ENCODE measurements around the gene UBALD2.
A peak's percentile ranks its signal among the peaks of the same experiment; 100 is the strongest.
"Not testable (repeated sequence)": the region's sequence is repeated elsewhere in the genome, so short reads cannot be mapped to it uniquely, and the experiment has no call there.

Gene UBALD2

DNA sequence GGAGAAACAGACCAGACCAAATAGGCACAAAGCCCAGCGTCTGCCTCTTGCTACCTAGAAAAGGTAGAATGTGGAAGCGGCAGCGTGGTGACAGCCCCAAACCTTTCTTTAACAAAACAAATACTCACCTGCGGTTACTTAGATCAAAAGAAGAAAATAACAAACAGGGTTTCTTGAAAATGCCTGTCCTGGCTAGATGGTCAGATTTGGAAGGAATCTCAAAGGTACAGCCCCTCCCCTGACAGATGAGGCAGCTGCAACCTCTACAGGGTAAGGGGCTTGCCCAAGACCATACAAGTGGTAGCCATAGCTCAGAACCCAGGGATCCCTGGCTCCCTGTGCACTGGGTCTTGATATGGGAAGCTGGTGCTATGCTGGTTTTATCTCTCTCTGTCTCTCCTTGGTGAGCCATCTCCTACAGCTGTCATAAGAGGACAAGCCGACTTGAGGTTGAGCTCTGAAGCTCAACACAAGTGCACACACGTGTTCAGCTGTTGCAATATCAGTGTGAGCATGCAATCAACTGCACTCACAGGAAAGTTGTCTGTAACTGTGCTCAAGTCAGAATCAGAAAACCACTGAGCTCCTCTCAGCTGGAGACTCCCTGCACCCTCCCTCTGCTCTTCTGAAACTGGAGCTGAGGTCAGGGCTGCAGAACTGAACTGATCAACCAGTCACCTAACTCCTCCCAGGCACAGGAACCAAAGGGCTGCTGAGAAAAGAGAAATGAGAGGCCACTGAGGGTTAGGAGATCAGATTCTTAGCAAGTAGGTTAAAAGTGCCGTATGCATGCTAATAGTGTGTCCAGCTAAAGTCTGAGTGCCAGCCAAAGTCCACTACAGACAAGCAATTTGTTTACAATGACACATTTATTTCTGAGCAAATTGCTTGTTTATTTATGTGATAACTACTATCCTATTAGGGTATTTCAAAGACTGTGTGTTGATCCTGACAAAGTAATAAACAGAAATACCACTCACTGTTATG is 18.8 kb upstream of the UBALD2 start:
- DNase-seq: peak; percentile 35

DNA sequence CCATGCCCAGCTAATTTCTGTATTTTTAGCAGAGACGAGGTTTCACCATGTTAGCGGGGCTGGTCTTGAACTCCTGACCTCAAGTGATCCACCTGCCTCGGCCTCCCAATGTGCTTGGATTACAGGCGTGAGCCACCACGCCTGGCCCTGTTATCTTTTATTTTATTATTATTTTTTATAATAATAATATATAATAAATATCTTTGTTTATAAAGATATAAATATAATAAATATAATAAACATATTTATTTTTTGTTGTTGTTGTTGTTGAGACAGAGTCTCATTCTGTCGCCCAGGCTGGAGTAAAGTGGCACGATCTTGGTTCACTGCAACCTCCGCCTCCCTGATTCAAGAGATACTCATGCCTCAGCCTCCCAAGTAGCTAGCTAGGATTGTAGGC is 17.8 kb upstream of the UBALD2 start:
- no peak for DNase-seq

DNA sequence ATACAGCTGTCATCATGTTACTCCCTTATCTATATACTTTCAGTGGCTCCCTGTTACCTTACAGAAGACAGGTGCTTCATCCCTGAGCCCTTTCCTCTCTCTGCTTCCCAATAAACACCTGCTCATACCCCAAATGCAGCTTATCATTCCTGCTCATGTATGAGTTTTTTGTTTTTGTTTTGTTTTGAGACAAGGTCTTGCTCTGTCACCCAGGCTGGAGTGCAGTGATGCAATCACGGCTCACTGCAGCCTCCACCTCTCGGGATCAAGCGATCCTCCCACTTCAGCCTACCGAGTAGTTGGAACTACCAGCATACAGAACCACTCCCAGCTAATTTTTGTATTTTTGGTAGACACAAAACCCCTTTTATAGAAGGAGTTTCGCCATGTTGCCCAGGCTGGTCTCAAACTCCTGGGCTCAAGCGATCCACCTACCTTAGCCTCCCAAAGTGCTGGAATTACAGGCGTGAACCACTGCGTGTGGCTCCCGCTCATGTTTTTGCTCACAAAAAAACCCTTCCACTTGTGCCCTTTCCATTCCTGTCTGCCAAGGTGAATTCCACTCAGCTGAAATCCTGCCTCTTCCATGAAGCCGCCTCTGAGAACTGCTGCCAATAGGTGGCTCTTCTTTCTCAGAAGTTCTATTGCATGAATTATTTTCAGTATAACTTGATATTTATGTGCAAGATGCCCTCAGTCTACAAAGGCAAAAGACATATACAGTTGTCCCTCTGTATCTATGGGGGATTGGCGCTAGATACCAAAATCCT is 16.9 kb upstream of the UBALD2 start:
- no peak for DNase-seq

DNA sequence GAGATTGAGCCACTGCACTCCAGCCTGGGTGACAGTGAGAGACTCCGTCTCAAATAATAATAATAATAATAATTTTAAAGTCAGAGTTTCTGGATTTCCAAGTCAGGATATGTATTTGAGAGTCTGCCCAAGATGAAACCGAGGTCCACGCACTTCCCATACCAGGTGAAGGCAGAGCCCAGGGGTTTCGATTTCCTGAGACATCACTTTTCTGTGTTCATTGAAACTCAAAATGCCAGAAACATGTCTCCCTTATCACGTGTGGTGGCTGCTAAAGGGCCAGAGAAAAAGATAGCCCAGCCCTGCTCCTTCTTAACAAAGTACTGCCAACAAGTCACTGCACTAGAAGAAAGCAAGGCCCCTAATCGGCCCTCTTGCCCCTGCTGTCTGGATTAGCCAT is 15.0 kb upstream of the UBALD2 start:
- no peak for DNase-seq

DNA sequence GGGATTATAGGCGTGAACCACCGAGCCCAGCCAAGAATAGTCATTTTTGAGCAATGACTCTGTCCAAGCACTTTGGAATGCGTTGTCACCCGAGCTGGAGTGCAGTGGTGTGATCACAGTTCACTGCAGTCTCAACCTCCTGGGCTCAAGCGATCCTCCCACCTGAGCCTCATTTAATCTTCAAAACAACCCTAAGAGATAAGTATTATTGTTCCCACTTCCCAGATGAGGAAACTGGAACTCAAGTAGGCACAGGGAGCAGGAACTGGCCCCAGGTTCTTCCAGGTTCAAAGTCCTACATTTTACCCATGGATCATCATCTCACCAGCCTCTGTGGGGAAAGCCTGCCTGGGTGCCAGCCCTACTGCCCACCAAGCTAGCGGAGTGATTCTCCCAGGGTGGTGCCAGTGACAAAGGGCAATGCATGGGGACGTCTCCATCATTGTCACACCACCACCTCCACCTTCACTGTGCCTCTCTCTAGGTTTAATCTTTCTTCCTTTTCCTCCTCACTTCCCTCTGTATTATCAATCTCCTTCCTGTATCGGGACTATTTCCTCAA is 13.6 kb upstream of the UBALD2 start:
- DNase-seq: no peak

DNA sequence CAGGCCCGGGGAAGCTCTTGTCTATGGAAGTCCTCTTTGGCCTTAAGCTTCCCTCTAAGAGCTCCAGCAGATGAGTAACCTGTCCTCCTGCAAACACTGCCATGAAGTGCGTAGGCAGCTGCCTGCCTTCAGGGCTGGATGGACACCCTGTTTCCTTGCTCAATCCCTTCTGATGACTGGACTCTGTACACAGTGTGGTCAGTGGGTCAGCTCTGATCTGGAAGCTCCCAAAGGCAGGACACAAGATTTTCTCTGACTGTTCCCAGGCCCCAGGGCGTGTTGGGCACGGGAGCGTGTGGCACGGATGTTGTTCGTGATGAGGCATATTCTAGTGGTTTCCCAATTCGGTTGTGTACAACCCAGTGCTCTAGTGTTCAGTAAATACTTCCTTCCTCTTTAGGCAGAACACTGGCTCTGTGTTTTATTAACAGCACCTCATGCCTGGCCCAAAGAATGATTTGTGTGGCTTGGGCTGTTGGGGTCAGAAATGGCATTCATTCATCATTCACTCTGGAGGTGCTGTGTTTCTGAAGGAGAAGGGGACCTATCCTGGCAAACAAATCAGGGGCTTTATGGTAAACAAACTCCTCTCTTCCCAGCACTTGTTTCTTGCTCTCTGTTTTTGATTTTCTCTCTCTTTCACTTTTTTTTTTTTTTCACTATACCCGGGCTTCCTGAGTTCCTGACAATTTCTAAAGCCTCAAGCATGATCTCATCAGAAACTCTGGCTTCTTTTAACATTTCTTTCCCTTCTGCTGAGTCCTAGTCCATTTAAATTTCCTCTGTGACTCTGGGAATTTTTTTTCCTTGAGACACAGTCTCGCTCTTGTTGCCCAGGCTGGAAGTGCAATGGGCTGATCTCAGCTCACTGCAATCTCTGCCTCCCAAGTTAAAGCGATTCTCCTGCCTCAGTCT is 12.9 kb upstream of the UBALD2 start:
- peak; percentile 98 for DNase-seq

DNA sequence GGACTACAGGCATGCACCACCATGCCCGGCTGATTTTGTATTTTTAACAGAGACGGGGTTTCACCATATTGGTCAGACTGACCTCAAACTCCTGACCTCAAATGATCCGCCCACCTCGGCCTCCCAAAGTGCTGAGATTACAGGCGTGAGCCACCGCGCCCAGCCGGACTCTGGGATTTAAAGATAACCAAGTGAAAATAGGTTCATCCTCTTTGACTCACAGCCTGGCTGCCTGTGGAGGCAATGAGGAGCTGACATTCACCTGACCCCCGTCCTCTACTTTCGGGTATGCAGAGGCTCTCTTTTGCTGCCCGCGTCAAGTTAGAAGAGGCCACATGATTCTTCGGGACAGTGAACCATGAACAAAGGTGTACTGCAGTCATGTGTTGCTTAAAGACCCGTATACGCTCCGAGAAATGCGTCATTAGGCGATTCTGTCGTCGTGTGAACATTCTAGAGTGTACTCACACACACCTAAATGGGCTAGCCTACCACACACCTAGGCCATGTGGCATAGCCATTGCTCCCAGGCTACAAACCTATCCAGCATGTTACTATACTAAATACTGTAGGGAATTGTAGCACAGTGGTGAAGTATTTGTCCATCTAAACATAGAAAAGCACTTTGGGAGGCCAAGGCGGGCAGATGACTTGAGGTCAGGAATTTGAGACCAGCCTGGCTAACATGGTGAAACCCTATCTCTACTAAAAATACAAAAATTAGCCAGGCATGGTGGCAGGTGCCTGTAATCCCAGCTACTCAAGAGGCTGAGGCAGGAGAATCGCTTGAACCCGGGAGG is 12.0 kb upstream of the UBALD2 start:
- DNase-seq: not testable (repeated sequence)

DNA sequence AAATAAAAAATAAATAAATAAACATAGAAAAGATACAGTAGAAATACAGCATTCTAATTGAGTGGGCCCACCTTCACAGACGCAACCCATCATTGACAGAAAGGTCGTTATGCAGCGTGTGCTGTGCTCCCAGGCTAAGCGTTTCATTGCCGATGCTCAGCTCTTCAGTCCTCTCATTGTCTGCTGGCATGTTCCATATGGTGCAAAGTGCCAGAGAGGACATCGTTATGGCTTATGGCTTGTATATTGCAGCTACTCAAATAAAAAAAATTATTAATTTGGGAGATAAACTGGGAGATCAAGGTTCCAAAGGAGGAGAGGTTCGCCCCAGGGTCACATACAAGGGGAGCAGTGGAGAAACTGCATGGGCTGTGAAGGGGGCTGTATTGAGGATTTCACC is 11.3 kb upstream of the UBALD2 start:
- DNase-seq: no peak

DNA sequence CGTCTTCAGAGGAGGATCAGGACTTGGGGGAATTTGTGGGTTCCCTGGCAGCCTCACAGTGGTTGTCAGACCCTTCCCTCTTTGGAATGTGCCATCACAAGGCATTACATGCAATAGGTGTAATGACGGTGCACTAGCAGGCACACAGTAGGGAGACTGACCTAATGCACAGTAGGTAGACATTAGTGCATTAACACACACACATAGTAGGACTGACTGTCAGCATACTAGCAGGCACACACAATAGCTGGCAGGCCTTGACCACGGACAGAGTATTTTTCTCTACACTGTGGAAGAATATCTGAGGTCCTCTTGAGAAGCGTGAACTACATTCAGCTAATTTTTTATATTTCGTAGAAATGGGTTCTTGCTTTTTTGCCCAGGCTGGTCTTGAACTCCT is 10.9 kb upstream of the UBALD2 start:
- DNase-seq: no peak

DNA sequence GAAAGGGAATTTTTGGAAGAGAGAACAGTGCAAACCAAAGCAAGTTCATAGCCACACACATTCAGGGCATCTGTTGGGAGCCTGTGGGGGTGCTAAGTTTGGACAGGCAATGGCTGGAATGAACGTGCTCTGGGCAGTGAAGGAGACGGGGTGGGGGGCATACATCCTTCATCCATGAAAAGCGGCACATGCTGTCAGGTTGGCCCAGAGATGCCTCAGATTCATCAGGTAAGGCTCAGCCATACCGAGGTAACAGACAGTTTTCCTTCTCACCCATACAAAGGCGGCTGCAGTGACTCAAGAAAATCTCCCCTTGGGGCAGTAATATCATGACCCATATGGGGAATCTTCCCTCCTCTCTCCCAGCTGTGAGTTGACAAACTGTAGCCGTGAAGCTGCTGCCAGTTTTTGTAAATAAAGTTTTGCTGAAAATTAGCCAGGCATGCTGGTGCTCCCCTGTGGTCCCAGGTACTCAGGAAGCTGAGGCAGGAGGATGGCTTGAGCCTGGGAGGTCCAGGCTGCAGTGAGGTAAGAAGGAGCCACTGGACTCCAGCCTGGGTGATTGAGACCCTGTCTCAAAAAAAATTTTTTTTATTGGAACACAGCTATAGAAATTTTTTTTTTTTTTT is 9.2 kb upstream of the UBALD2 start:
- no peak for DNase-seq

DNA sequence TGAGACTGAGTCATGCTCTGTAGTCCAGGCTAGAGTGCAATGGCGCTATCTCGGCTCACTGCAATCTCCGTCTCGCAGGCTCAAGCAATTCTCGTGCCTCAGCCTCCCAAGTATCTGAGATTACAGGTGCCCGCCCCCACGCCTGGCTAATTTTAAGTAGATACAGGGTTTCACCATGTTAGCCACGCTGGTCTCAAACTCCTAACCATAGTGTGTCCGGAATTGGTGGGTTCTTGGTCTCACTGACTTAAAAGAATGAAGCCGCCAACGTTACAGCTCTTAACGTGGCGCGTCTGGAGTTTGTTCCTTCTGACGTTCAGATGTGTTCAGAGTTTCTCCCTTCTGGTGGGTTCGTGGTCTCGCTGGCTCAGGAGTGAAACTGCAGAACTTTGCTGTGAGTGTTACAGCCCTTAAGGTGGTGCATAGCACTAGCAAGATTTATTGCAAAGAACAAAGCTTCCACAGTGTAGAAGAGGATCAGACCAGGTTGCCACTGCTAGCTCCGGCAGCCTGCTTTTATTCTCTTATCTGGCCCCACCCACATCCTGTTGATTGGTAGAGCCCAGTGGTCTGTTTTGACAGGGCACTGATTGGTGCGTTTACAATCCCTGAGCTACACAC is 8.6 kb upstream of the UBALD2 start:
- not testable (repeated sequence) for DNase-seq

DNA sequence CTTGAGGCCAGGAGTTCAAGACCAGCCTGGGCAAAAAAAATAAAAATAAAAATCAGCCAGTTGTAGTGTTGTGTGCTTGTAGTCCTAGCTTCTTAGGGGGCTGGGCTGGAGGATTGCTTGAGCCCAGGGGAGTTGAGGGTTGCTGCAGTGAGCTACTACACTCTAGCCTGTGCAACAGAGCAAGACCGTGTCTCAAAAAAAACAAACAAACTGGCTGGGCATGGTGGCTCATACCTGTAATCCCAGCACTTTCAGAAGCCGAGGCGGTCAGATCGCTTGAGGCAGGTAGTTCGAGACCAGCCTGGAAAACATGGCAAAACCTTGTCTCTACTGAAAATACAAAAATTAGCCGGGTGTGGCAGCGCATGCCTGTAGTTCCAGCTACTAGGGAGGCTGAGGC is 4.9 kb upstream of the UBALD2 start:
- no peak for DNase-seq

DNA sequence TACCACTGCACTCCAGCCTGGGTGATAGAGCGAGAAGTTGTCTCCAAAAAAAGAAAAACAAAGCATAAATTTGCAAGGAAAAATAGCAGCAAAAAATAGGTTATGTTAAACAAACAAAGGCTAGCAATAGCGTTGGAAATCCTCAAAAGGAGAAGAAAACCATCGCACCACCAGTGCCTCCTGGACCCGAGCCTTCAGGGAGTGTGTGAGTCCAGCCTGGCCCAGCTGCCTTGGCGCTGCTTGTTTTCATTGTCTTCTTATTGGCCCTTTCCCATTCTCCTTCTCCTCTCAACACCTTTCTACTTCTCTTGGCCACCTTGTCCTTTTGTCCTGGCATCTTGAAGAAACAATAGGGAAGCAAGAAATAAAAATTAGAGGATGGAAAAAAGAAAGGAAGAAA is 4.5 kb upstream of the UBALD2 start:
- DNase-seq: no peak

DNA sequence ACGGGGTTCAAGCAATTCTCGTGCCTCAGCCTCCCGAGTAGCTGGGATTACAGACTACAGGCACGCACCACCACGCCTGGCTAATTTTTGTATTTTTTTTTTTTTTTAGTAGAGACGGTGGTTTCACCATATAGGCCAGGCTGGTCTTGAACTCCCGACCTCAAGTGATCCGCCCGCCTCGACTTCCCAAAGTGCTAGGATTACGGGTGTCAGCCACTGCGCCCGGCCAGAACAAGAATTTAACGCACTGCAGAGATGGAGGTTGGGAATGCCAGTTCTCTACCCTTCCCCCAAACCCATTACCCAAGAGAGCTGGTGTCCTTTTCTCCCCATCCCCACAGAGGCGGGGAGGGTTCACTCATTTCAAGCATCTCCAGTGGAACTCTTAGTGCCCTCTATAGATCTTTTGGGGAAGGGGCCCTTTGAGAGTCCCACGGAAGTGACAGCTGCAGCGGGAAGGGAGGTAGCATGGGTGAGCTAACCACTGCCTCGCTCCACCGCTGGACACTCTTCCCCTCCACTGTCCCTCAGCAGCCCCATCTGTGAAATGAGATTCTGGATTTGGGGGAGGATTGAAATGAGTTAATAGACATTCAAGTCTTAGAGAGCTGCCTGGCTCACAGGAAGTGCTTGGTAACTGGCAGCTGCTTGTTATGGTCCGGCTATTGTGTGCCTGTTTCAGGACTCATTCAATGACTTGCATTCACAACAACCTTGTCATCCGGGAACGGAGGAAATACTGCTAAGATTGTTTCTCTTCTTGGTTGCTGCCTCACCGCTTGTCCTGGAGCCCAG is 3.5 kb upstream of the UBALD2 start:
- DNase-seq: no peak

DNA sequence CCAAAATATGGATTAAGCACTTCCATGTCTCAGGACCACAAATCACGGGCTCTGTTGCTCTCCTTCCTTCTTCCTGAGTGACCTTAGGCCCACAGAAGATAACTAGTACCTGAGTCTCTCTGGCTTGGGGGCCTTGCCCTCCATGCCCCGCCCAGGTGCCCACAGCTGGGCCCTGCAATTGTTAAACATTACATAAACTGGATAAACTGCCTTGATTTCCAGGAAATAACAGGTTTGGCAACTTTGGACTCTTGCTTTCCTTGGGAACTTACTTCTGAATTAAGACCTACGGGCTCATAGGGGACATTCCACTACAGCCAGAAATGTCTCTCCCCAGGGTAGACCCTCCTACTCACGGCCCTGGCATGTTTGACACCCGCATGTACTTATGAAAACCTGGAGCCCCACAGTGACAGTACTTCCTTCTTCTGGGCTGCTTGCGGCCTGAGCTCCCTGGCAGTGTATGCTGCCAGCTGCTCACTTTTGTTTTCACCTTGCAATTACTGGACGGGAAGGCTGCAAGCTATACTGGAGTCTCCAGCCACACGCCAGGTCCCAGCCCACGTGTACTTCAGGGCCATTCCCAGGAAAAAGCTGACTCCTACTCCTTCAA is 2.3 kb upstream of the UBALD2 start:
- DNase-seq: no peak

DNA sequence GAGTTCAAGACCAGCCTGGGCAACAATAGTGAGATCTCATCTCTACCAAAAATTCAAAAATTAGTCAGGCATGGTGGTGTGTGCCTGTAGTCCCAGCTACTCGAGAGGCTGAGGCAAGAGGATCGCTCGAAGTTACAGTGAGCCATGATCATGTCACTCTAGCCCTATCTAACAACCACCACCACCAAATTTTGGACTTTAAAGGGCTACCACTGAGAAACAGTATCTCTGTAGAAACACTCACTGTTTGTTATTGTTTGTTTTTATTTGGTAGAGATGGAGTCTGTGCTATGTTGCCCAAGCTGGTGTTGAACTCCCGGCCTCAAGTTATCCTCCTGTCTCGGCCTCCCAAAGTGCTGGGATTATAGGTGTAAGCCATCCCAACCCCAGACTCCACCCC is 1.3 kb upstream of the UBALD2 start:
- no peak for DNase-seq

DNA sequence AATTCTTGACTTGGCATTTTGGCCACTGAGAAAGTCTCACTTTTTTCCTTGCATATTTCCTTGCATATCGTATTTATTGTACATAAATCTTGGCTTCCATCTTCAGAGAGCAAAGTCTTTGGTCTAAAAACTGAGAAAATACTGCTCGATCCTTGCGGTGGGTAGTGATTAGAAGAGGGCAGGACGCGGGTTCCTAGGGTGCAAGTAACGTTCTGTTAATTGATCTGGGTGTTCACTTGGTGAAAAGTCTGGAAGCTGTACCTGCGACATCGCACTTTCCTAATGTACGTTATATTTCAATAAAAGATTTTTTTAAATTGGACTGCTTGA is 758 bp upstream of the UBALD2 start:
- DNase-seq: no peak

DNA sequence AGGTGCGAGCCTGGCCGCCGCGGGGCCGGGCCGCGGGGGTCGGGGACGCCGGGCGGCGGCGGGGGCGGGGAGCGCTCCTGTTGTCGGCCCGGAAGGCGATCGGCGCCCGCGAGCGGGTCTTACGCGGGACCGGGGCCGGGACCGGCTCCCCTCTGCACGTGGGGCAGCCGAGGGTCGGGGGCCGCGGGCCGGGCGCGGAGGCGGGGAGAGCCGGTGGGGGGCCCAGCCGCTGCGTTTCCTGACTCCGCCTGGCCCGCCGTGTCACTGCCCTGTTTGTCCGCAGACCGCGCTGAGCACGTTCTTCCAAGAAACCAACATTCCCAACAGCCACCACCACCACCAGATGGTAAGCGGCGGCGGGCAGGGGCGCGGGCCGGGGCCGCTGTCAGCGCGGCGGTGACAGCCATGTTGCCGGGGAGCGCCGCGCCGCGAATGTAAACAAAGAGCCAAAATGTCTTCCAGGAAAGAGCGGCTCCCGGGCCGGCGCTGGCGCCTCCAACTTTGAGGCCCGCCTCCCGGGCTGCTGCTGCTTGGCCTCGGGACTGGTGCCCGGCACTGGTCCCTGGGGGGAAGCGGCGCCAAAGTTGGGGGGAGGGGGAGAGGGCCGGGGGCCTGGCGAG is 586 bp downstream of the UBALD2 start:
- DNase-seq: peak; percentile 47
